PFSK-1 (cell line): Measurements from ENCODE around the gene ASIC3.

ENCODE experiments used
- FOXP2 ChIP-seq: optimal IDR thresholded peaks from 2 replicates; pipeline ENCODE3; 2011; ENCODE audit warnings: borderline replicate concordance, control low read depth, inconsistent platforms; ENCODE audit not compliant: insufficient read depth; ENCODE audit errors: extremely low read length, extremely low read depth
- POLR2AphosphoS5 ChIP-seq: IDR thresholded peaks from 2 replicates; pipeline ENCODE4 v1.6.1; 2012; ENCODE audit warnings: low read depth, mild to moderate bottlenecking, control low read depth, low read length, moderate library complexity
- REST ChIP-seq, 2 experiments: IDR thresholded peaks; 2 replicates each; pipeline versions ENCODE4 v1.6.1 to v1.8.0; 2011 to 2012; ENCODE audit warnings: low read depth in 2 of 2, low read length in 2 of 2, control low read depth in 1 of 2, inconsistent platforms in 1 of 2, mild to moderate bottlenecking in 1 of 2, moderate library complexity in 1 of 2; ENCODE audit not compliant: insufficient read depth in 1 of 2
- SIN3A ChIP-seq: IDR thresholded peaks from 2 replicates; pipeline ENCODE4 v1.6.1; 2012; ENCODE audit warnings: mild to moderate bottlenecking, low read length, moderate library complexity, borderline replicate concordance; ENCODE audit not compliant: insufficient read depth
- TAF1 ChIP-seq: IDR thresholded peaks from 2 replicates; pipeline ENCODE4 v1.6.1; 2012; ENCODE audit warnings: low read length, control low read depth, borderline replicate concordance; ENCODE audit not compliant: insufficient read depth

Gene ASIC3

GRCh38 chr7:151087245-151088018 lies 39.1 kb downstream of the ASIC3 start:
- TF ChIP-seq REST (IDR thresholded peaks at IDR 0.05; ENCODE audit: insufficient read depth in 1 of 2, low read depth in 2 of 2, low read length in 2 of 2) = no peak
- 0 out of 2 replicates have a peak, but pooled peaks have one; percentile 49 for TF ChIP-seq TAF1

GRCh38 chr7:151088019-151088855 lies 39.9 kb downstream of the ASIC3 start:
- no peak for TF ChIP-seq POLR2AphosphoS5
- no peak for TF ChIP-seq REST (IDR thresholded peaks at IDR 0.05; ENCODE audit: insufficient read depth in 1 of 2, low read depth in 2 of 2, low read length in 2 of 2)
- no peak for TF ChIP-seq FOXP2
- TF ChIP-seq SIN3A = no peak

- TF ChIP-seq SIN3A = no peak; the same call in 1 of the 2 replicates
- TF ChIP-seq REST (IDR thresholded peaks at IDR 0.05; ENCODE audit: insufficient read depth in 1 of 2, low read depth in 2 of 2, low read length in 2 of 2) = no peak
- TF ChIP-seq TAF1 = no peak
These were observed 40.7 kb downstream of the ASIC3 start for GRCh38 chr7:151088856-151089699.

GRCh38 chr7:151089893-151090730 lies 41.8 kb downstream of the ASIC3 start:
- TF ChIP-seq FOXP2 = no peak
- no peak for TF ChIP-seq REST (IDR thresholded peaks at IDR 0.05; ENCODE audit: insufficient read depth in 1 of 2, low read depth in 2 of 2, low read length in 2 of 2)
- no peak for TF ChIP-seq TAF1
- TF ChIP-seq POLR2AphosphoS5 = no peak
- no peak for TF ChIP-seq SIN3A
